ENCODE results near the gene GPHN. TPM values are rescaled to one million over a fixed set of nuclear protein-coding genes. Genes with fewer than 3 reads are reported as not detected.
"Not testable (repeated sequence)": the region's sequence is repeated elsewhere in the genome, so short reads cannot be mapped to it uniquely, and the experiment has no call there.

The GPHN gene
- total RNA-seq, 1 experiment from 2014 or later = 5.7 TPM

GRCh38 chr14:66568220-66568619 lies 60.3 kb downstream of the GPHN start:
- DNase-seq (ENCODE audit: low read depth) = no peak
- in situ Hi-C loops (cut with HindIII; ENCODE audit: low pct_unique_long_range_greater_than_20kb, low sequenced_read_pairs) = no loop called here

DNA sequence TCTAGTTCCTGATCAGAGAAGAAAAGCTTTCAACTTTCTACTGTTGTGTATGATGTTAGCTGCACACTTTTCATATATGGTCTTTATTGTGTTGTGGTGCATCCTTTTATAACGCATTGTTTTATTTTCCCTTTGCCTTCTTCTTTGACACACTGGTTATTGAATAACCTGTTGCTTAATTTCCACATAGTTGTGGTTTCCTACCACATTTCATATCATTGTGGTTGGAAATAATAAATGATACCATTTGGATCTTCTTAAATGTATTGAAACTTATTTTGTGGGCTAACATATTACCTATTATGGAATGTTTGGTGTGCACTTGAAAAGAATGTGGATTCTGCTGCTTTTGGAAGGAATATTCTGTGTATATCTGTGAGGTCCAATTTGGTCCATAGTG lies 64.9 kb downstream of the GPHN start:
- in situ Hi-C loops (cut with HindIII; ENCODE audit: low pct_unique_long_range_greater_than_20kb, low sequenced_read_pairs) = no loop called here
- no peak for DNase-seq (ENCODE audit: low read depth)

DNA sequence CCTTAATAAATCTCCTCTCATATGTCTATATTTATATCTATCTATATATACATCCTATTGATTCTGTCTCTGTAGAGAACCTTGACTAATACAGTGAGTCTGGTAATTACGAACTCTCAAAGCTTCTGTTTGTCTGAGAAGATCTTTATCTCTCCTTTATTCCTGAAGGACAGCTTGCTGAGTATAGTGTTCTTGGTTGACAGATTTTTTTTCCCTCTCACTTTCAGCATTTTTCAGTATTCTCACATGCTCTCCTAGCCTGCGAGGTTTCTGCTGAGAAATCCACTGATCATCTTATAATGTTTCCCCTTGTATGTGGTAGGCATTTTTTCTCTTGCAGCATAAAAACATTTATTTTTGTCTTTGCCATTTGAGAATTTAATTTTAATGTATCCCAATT lies 67.1 kb downstream of the GPHN start:
- in situ Hi-C loops (cut with HindIII; ENCODE audit: low pct_unique_long_range_greater_than_20kb, low sequenced_read_pairs) = no loop called here
- DNase-seq (ENCODE audit: low read depth) = no peak

GRCh38 chr14:66575939-66576338 lies 68.0 kb downstream of the GPHN start:
- in situ Hi-C loops (cut with HindIII; ENCODE audit: low pct_unique_long_range_greater_than_20kb, low sequenced_read_pairs) = no loop called here
- DNase-seq (ENCODE audit: low read depth) = no peak

DNA sequence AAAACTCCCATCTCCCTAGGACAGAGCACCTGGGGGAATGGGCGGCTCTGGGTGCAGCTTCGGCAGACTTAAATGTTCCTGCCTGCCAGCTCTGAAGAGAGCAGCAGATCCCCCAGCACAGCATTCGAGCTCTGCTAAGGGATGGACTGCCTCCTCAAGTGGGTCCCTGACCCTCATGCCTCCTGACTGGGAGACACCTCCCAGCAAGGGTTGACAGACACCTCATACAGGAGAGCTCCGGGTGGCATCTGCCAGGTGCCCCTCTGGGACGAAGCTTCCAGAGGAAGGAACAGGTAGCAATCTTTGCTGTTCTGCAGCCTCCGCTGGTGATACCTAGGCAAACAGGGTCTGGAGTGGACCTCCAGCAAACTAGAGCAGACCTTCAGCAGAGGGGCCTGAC lies 79.8 kb downstream of the GPHN start:
- DNase-seq (ENCODE audit: low read depth); in situ Hi-C loops (cut with HindIII; ENCODE audit: low pct_unique_long_range_greater_than_20kb, low sequenced_read_pairs): not testable (repeated sequence)

DNA sequence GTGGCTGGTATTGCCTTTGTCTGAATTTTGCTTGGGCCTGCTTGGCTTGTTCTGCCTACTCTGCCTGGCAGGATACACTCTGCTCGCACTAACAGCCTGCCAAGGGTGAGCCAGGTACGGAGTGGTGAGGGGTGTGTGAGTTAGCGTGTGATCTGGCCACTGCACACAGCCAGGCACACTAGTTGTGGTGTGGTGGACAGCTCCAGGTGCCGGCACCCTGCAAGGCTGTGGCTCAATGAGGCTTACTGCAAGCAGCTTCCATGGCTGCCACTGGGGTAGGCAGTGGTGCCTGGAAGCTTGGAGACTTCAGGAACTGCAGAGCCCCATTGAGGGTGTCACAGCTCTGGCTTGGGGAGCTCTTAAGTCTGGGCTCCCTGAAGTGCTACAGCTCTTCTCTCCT lies 87.4 kb downstream of the GPHN start:
- no peak for DNase-seq (ENCODE audit: low read depth)
- in situ Hi-C loops (cut with HindIII; ENCODE audit: low pct_unique_long_range_greater_than_20kb, low sequenced_read_pairs) = no loop called here

DNA sequence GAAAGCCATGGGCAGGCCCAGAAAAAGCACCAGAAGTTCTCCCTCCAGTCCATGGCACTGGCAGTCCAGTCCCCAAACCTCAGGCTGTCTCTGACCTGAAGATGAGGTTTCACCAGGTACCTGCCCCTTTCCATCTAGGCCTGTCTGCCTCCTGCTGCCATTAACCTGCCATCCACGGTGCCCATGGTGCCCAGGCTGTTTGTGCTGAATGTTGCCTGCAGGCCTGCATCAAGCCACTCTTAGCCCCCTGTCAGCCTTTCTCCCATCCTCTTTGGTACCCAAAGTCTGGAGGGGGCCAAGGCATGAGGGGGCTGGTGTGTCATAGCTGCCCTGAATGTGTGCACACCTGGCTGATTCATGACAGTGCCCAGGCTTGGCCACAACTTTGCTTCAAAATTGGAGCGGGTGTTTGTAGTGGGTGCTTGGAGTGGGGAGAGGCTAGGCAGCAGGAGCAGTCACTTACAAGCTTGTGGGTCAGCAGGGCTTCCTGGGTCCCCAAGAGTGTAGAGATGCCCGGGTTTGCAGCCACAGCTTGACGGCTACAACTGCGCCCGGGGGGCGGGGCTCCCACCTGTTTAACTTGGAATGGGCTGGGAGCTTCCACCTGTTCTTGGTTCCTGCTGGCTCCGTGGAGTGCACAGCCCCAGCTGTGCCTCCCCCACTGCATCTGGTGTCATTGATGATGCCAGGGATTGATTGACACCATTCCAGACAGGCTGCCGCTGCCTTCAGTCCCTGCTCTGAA lies 88.5 kb downstream of the GPHN start:
- in situ Hi-C loops (cut with HindIII; ENCODE audit: low pct_unique_long_range_greater_than_20kb, low sequenced_read_pairs) = no loop called here
- no peak for DNase-seq (ENCODE audit: low read depth)

DNA sequence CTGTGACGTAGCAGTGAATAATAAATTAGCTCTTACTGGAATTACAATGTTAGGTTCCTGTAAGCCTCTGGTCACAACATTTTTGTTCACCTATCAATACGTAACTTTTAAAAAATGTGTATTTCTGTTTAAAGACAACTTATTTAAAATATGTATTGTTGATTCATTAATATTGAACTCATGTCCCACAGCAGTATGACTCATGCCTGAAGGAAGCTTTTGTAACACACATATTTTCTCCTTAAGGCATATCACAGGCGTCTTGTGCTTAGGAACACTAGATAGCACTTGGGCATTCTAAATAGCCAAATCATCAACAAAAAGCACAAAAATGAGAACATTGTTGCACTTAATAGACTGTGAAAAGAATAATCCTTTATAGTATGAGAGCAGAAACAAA lies 92.5 kb downstream of the GPHN start:
- DNase-seq (ENCODE audit: low read depth) = no peak
- in situ Hi-C loops (cut with HindIII; ENCODE audit: low pct_unique_long_range_greater_than_20kb, low sequenced_read_pairs) = no loop called here

DNA sequence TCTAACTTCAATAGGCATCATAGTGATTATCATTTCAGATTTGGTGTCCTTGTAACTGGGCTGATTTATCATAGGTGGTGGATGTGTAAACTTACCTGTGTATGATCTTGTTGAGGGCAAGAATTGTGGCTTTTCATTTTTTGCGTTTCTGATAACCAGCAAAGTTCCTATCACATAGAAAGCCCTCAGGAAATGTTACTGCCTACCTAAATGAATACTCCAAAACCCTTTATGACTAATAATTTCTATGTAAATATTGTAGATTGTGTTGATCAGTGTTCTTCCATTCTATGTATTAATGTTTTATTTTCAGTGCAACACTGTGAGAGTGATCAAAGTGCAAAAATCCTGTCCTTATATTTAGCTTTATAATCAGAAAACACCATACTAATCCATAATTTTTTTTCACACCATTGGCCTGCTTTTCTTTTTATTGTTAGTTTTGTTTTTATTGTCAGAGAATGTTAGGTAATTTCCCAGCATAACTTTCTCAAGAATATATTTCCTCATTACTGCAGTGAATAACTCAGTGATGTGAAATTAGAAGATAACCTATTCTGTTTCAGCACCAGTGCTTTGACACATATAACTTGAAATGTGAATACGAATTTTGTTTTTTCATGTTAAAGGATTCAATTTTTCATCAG lies 94.1 kb downstream of the GPHN start:
- DNase-seq (ENCODE audit: low read depth) = no peak
- in situ Hi-C loops (cut with HindIII; ENCODE audit: low pct_unique_long_range_greater_than_20kb, low sequenced_read_pairs) = no loop called here

GRCh38 chr14:66603945-66604344 lies 96.0 kb downstream of the GPHN start:
- DNase-seq (ENCODE audit: low read depth) = no peak
- in situ Hi-C loops (cut with HindIII; ENCODE audit: low pct_unique_long_range_greater_than_20kb, low sequenced_read_pairs) = no loop called here

DNA sequence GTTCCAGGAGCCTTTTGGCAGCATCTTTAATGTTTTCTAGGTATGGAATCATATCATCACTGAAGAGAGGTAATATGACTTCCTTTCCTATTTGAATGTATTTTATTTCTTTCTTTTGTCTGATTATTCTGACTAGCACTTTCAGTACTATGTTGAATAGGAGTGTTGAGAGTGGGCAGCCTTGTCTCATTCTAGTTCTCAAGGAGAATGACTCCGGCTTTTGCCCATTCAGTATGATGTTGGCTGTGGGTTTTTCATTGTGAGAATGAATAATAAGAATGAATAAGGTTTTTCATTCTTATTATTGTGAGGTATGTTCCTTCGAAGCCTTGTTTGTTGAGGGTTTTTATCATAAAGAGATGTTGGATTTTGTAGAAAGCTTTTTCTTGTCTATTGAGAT lies 98.9 kb downstream of the GPHN start:
- DNase-seq (ENCODE audit: low read depth) = no peak
- in situ Hi-C loops (cut with HindIII; ENCODE audit: low pct_unique_long_range_greater_than_20kb, low sequenced_read_pairs) = no loop called here

DNA sequence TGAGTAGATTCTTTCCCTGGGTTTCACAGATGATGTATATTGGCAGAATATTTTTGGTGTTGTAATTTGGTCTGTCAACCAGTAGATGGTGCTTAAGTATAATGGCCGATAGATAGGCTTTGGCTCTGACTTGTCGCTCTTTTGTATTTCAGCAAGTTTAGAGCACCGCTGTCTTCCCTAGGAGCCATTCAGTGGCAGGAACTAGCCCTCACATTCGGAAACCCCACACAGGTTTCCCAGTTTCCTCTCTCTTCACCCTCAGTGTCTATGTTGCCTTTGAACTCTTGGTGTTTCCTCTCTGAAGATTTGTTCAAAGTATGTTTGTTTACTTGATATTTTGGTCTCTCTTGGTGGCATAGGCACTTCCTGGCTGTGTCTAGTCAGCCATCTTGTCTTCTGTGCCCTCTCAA lies 102.2 kb downstream of the GPHN start:
- DNase-seq (ENCODE audit: low read depth) = no peak

DNA sequence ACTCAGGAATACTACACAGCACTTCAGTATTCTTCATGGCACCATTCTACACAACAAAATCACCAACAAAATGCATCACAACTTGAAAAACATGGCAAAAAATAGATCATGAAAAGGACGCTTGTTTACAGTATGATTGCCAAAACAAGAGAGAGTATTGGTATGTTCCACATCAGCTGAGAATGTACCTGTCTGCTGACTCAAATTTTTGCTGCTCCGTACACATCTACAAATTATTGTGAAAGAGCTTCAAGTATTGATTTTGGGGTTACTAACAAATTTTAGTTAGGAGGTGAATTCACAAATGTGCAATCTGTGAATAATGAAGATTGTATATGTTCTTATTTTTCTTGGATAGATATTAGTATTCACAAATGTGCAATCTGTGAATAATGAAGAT lies 105.4 kb downstream of the GPHN start:
- in situ Hi-C loops (cut with HindIII; ENCODE audit: low pct_unique_long_range_greater_than_20kb, low sequenced_read_pairs) = no loop called here
- no peak for DNase-seq (ENCODE audit: low read depth)

More for the DNA sequence above, 102.2 kb downstream of the GPHN start:
- in situ Hi-C loops (cut with HindIII; ENCODE audit: low pct_unique_long_range_greater_than_20kb, low sequenced_read_pairs) = no loop called here

- in situ Hi-C loops (cut with HindIII; ENCODE audit: low pct_unique_long_range_greater_than_20kb, low sequenced_read_pairs) = no loop called here
- DNase-seq (ENCODE audit: low read depth) = no peak
These were observed 112.0 kb downstream of the GPHN start for GRCh38 chr14:66619952-66620351.

- in situ Hi-C loops (cut with HindIII; ENCODE audit: low pct_unique_long_range_greater_than_20kb, low sequenced_read_pairs) = no loop called here
- no peak for DNase-seq (ENCODE audit: low read depth)
These were observed 115.9 kb downstream of the GPHN start for GRCh38 chr14:66623838-66624237.

DNA sequence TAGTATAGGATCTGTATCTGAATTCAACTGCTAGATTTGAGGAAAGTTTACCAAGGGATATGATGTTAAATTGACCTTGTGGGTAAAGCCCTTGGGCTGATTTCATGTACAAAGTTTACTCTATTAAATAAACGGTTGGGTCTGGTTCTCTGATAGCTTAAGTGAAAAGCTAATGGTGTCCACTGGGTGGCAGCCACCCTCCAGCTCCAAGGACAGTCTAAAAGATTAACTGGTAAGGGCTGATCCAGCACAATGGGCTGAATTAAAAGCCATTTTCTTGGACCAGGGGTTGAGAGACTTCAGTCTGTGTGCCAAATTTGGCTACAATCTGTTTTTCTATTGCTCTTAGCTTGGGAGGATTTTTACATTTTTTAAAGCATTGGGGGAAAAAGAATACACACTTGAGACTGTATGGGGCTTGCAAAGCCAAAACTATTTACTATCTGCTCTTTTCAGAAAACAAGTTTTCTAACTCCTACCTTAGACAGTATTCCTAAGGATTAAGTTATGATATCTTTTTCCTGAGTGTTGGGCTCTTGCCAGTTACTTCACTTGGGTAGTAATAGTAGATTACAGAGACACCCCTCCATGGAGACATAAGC lies 116.5 kb downstream of the GPHN start:
- DNase-seq (ENCODE audit: low read depth) = peak; percentile 17
- in situ Hi-C loops (cut with HindIII; ENCODE audit: low pct_unique_long_range_greater_than_20kb, low sequenced_read_pairs) = no loop called here

GRCh38 chr14:66628636-66629035 lies 120.7 kb downstream of the GPHN start:
- DNase-seq (ENCODE audit: low read depth) = no peak
- in situ Hi-C loops (cut with HindIII; ENCODE audit: low pct_unique_long_range_greater_than_20kb, low sequenced_read_pairs) = no loop called here

DNA sequence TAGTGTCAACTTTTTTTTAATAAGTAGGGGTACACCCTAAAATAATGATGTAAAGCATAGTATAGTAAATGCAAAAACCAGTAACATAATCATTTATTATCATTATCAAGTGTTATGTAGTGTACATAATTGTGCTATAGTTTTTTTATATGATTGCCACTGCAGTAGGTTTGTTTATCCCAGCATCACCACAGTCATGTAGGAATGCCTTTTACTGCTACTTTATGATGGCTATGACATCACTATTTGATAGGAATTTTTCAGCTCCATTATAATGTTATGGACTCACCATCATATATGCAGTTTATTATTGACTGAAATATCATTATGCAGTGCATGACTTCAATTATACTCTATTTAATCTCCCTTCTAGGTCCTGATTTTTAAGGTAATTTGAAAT lies 121.6 kb downstream of the GPHN start:
- no peak for DNase-seq (ENCODE audit: low read depth)
- in situ Hi-C loops (cut with HindIII; ENCODE audit: low pct_unique_long_range_greater_than_20kb, low sequenced_read_pairs) = no loop called here

- DNase-seq (ENCODE audit: low read depth) = no peak
- in situ Hi-C loops (cut with HindIII; ENCODE audit: low pct_unique_long_range_greater_than_20kb, low sequenced_read_pairs) = no loop called here
These were observed 126.9 kb downstream of the GPHN start for GRCh38 chr14:66634876-66635275.

DNA sequence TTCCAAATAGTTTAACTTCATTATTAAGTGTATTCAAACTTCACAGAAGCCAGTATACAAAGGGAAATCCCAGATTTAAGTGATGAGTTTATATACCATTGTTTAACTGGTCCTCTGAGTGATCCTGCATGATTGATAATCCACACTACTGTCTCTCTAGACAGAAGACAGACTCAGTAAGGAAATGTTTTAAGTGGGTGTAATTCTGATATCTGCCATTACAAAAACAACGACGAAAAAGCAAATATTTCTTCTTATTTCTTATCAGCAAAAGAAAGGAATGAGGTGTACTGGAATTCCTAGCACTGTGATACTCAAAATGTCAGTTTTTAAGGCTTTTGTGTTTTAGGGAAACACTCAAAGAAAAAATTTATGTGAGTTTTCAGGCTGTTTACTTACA lies 127.5 kb downstream of the GPHN start:
- in situ Hi-C loops (cut with HindIII; ENCODE audit: low pct_unique_long_range_greater_than_20kb, low sequenced_read_pairs) = no loop called here
- no peak for DNase-seq (ENCODE audit: low read depth)

Data from Caki2 (cell line).